ENCODE results near the gene CCDC78.

DNA sequence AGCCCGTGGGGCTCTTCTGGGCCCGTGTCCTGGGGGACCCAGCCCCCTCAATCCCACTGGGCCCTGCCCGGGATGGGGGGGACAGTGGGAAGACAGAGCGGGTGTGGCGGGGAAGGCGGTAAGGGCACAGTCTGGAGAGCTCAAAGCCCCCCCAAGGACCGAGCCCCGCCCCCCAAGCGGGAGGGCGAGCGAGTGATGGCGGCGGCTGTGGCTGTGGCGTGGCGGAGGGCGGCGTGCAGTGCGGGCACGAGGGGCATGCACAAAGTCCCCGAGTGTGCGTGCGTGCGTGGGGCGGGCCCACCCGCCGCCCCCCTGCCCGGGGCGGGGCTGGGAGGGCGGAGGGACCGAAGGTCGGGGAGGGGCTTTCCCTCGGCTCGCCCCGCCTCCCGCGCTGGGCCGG is 32.5 kb downstream of the CCDC78 start:
- TF ChIP-seq POLR2A (IDR thresholded peaks at IDR 0.05) = no peak
- TF ChIP-seq CTCF (IDR thresholded peaks at IDR 0.05) = no peak
